RWPE2 (cell line): ENCODE data around the gene BBC3.

Experiments
- ATAC-seq: fragments of 200-7000 bp; cut with Tn5 transposase; 3 replicates; pipeline ENCODE4 v1.9.1; 2021; ENCODE audit warnings: low read depth
- DNase-seq: peaks from one replicate; pipeline ENCODE4 v3.0.0-alpha.2; 2020; ENCODE audit warnings: low spot score
- H3K27ac ChIP-seq: fragments of 450-650 bp; 2 replicates; pipeline ENCODE4 v1.5.1; 2017; ENCODE audit warnings: mild to moderate bottlenecking; ENCODE audit not compliant: poor library complexity, severe bottlenecking
- H3K27me3 ChIP-seq: fragments of 250-450 bp; sonication (Bioruptor Pico); 2 replicates; pipeline ENCODE4 v1.5.1; 2021; ENCODE audit warnings: mild to moderate bottlenecking, moderate library complexity; ENCODE audit not compliant: insufficient read depth, poor library complexity, severe bottlenecking
- H3K36me3 ChIP-seq: fragments of 250-450 bp; sonication (Bioruptor Pico); 2 replicates; pipeline ENCODE4 v1.5.1; 2020; ENCODE audit warnings: low read depth, mild to moderate bottlenecking, moderate library complexity
- H3K4me1 ChIP-seq: fragments of 250-450 bp; sonication (Bioruptor Pico); 2 replicates; pipeline ENCODE4 v1.5.1; 2021; ENCODE audit warnings: mild to moderate bottlenecking, moderate library complexity; ENCODE audit not compliant: insufficient read depth, poor library complexity, severe bottlenecking
- H3K4me3 ChIP-seq: fragments of 250-450 bp; sonication (Bioruptor Pico); 2 replicates; pipeline ENCODE4 v1.5.1; 2021; ENCODE audit warnings: mild to moderate bottlenecking, moderate library complexity; ENCODE audit not compliant: severe bottlenecking
- H3K9me3 ChIP-seq: fragments of 250-450 bp; sonication (Bioruptor Pico); 2 replicates; pipeline ENCODE4 v1.5.1; 2021; ENCODE audit warnings: mild to moderate bottlenecking, moderate library complexity; ENCODE audit not compliant: severe bottlenecking
- TF ChIP-seq, protein P1 (sequence below): fragments of 450-650 bp; IDR thresholded peaks from one replicate; pipeline ENCODE4 v1.5.1; 2017; ENCODE audit warnings: mild to moderate bottlenecking, moderate library complexity; ENCODE audit not compliant: poor library complexity, severe bottlenecking

Gene BBC3

GRCh38 chr19:47230054-47230920 is 712 bp downstream of the BBC3 start:
- Histone ChIP-seq H3K36me3 (peaks cover 5% of the 10 kb centered on the region), H3K4me3 (peak overlapping the region; percentile 50)

GRCh38 chr19:47229676-47230053 is 1.3 kb downstream of the BBC3 start:
- peaks cover 18% of the 10 kb centered on the region for H3K4me1 ChIP-seq
- H3K36me3 ChIP-seq: peaks cover 9% of the 10 kb centered on the region
- DNase-seq (no peak), ATAC-seq (no peak)
- no peaks in the 10 kb centered on the region for H3K27me3 ChIP-seq
- H3K9me3 ChIP-seq: no peaks in the 10 kb centered on the region
- TF ChIP-seq, protein P1, sequence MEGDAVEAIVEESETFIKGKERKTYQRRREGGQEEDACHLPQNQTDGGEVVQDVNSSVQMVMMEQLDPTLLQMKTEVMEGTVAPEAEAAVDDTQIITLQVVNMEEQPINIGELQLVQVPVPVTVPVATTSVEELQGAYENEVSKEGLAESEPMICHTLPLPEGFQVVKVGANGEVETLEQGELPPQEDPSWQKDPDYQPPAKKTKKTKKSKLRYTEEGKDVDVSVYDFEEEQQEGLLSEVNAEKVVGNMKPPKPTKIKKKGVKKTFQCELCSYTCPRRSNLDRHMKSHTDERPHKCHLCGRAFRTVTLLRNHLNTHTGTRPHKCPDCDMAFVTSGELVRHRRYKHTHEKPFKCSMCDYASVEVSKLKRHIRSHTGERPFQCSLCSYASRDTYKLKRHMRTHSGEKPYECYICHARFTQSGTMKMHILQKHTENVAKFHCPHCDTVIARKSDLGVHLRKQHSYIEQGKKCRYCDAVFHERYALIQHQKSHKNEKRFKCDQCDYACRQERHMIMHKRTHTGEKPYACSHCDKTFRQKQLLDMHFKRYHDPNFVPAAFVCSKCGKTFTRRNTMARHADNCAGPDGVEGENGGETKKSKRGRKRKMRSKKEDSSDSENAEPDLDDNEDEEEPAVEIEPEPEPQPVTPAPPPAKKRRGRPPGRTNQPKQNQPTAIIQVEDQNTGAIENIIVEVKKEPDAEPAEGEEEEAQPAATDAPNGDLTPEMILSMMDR: no peak
- H3K27ac ChIP-seq: peak overlapping the region; percentile 93
- H3K4me3 ChIP-seq: peak overlapping the region; percentile 50

More at GRCh38 chr19:47230054-47230920, 712 bp downstream of the BBC3 start:
- TF ChIP-seq, protein P1: peak; percentile 97
- ATAC-seq (no peak), DNase-seq (no peak)
- H3K27me3 ChIP-seq: no peaks in the 10 kb centered on the region
- H3K4me1 ChIP-seq: peaks cover 18% of the 10 kb centered on the region
- H3K9me3 ChIP-seq: no peaks in the 10 kb centered on the region
- peak overlapping the region; percentile 93 for H3K27ac ChIP-seq

DNA sequence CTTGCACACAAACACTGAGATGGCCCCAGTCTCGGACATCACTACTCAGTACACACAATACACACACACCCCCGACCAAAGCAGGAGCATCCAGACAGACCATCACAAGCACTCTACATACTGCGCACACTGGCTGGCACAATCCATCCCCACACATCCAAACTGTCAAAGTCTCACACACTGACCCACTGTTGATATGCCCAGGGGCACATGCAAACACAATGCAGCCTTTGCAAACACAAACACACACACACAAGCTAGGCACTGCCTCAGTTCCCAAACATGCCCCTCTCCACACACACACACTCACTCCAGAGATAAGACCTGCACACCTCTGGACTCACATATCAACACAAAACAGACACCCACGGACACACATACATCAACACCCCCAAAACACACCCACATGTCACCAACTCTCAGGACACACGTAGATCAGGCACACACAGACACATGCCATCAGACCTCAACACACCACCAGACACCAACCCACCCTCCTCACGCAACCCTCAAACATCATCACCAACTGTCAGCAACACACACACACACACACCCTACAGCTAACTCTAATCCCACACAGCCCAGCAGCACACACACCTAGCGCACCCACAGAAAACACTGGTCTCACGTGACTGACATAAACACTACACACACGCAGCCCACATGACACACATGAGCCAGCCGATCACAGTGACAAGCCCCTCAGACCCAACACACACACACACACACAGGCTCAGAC is 1.9 kb downstream of the BBC3 start:
- H3K4me3 ChIP-seq: peak overlapping the region; percentile 50
- no peaks in the 10 kb centered on the region for H3K9me3 ChIP-seq
- H3K36me3 ChIP-seq: peaks cover 9% of the 10 kb centered on the region
- ATAC-seq: peak; percentile 7; the same call in 1 of the 3 replicates
- H3K27ac ChIP-seq: peak overlapping the region; percentile 93
- TF ChIP-seq, protein P1: no peak
- peaks cover 18% of the 10 kb centered on the region for H3K4me1 ChIP-seq
- no peak for DNase-seq
- no peaks in the 10 kb centered on the region for H3K27me3 ChIP-seq

DNA sequence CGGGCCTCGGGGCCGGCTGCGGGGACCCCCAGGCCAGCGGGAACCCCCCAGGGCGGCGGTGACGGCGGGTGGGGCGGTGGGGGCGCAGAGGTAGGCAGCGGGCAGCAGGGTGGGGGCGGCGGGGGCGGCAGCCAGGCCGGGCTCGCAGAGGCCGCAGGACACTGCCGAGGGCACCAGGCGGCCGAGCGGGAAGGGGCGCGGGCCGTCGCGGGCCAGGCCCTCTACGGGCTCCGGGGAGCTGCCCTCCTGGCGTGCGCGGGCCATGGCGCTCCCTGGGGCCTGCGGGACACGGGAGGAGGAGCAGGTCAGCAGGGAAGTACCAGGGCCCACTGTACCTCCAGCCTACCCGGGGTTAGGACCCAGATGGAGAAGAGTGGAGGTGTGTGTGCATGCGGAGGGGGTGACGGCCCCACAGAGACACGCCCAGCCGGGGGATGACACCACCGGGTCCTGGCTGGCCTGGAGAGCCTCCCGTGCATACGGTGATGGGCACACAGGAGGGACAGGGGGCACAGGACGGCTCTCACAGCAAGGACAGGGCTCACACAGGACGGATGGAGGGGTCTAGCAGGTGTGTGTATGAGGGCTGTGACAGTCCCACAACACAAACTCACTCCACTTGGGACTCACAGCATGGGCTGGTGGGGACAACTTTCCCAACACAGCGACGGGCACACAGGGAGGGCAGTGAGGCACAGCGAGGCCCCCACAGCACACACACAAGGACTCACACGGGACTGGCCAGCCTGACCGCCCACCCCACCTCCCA is 2.6 kb downstream of the BBC3 start:
- H3K4me1 ChIP-seq: peaks cover 18% of the 10 kb centered on the region
- H3K27ac ChIP-seq: peak overlapping the region; percentile 93
- H3K27me3 ChIP-seq: no peaks in the 10 kb centered on the region
- H3K36me3 ChIP-seq: peaks cover 9% of the 10 kb centered on the region
- DNase-seq: no peak
- H3K4me3 ChIP-seq: peak overlapping the region; percentile 50
- TF ChIP-seq, protein P1: no peak
- H3K9me3 ChIP-seq: no peaks in the 10 kb centered on the region
- peak; percentile 35 for ATAC-seq
